T follicular helper cell (primary cell): ENCODE results near the gene ZCWPW1.
"Not testable (repeated sequence)": the region's sequence is repeated elsewhere in the genome, so short reads cannot be mapped to it uniquely, and the experiment has no call there.

Source experiments
- DNase-seq: peaks from one replicate; pipeline ENCODE4 v3.0.0-alpha.2; 2020; ENCODE audit warnings: low read depth

The ZCWPW1 gene

GRCh38 chr7:100352984-100353684 is 75.4 kb downstream of the ZCWPW1 start:
- no peak for DNase-seq

GRCh38 chr7:100352230-100352781 is 76.2 kb downstream of the ZCWPW1 start:
- not testable (repeated sequence) for DNase-seq

GRCh38 chr7:100351657-100352058 is 76.8 kb downstream of the ZCWPW1 start:
- no peak for DNase-seq
